Measurements from ENCODE around the gene SETD1B. TPM values are rescaled to one million over a fixed set of nuclear protein-coding genes. Genes with fewer than 3 reads are reported as not detected.

SETD1B gene
- total and polyA plus RNA-seq, 4 experiments from 2014 or later, result 0.13 to 69.3 (median 35.2) TPM

- no peak for DNase-seq
- H3K4me1 Mint-ChIP-seq, result peaks cover 31 to 71% (median 55%) of the 10 kb centered on the region in 4 donors
- Histone ChIP-seq H3K27me3 (ENCODE audit: insufficient read depth, low read length) (no peaks in the 10 kb centered on the region), H3K36me3 (ENCODE audit: insufficient read depth, low read length) (peaks cover 21% of the 10 kb centered on the region), H3K4me3 (ENCODE audit: low read length in 2 of 2) (peak overlapping the region in 1 of 2 donors; percentile 36), H3K9me3 (ENCODE audit: control insufficient read depth in 1 of 2, low read length in 2 of 2) (no peaks in the 10 kb centered on the region), H3K4me1 (ENCODE audit: insufficient read depth, low read length) (peaks cover 62% of the 10 kb centered on the region), H3K27ac (ENCODE audit: low read depth, low read length) (peak overlapping the region; percentile 97)
- intact Hi-C loops (cut with micrococcal nuclease), result loop anchor here (1.0 to 5.0 kb wide), 11 partner anchors 8 to 217 kb away; partner anchors contain the start of genes ORAI1, PSMD9 and TMEM120B
- ChIA-PET CTCF (ENCODE audit: partially characterized antibody) (interaction anchor here (0.5 to 15.1 kb wide), 45 partner anchors 15 to 708 kb away, joined by 3 to 918 read pairs (median 4); partner anchors contain the start of genes CFAP251, PSMD9, SETD1B and TMEM120B), POLR2A (ENCODE audit: partially characterized antibody) (interaction anchor here (0.6 to 44.6 kb wide), 25 partner anchors 4 to 940 kb away, joined by 3 to 2727 read pairs (median 7); partner anchors contain the start of genes CFAP251, PSMD9, RHOF and RNF34)
- H3K27ac Mint-ChIP-seq, result peak overlapping the region; percentile 97 to 99 (median 97)
- peaks cover 11 to 54% of the 10 kb centered on the region in 2 donors for H3K36me3 Mint-ChIP-seq
- peak overlapping the region; percentile 78 to 94 (median 87) for H3K4me3 Mint-ChIP-seq
- H3K27me3 Mint-ChIP-seq, result no peaks in the 10 kb centered on the region
- H3K9me3 Mint-ChIP-seq, result no peaks in the 10 kb centered on the region
Observed at GRCh38 chr12:121794534-121795033, 9.2 kb upstream of the SETD1B start.

GRCh38 chr12:121795034-121795968 is 8.5 kb upstream of the SETD1B start:
- peaks cover 58% of the 10 kb centered on the region for H3K4me1 ChIP-seq (ENCODE audit: insufficient read depth, low read length)
- Mint-ChIP-seq H3K36me3 (peaks cover 11 to 49% of the 10 kb centered on the region in 2 donors), H3K27ac (peak overlapping the region; percentile 97 to 99 (median 97)), H3K27me3 (no peaks in the 10 kb centered on the region), H3K4me3 (peak overlapping the region; percentile 78 to 94 (median 87)), H3K4me1 (peaks cover 27 to 64% (median 49%) of the 10 kb centered on the region in 4 donors), H3K9me3 (no peaks in the 10 kb centered on the region)
- peaks cover 21% of the 10 kb centered on the region for H3K36me3 ChIP-seq (ENCODE audit: insufficient read depth, low read length)
- H3K27me3 ChIP-seq (ENCODE audit: insufficient read depth, low read length), result no peaks in the 10 kb centered on the region
- ChIA-PET POLR2A (ENCODE audit: partially characterized antibody) (interaction anchor here (0.6 to 44.6 kb wide), 18 partner anchors 4 to 941 kb away, joined by 3 to 2727 read pairs (median 9); partner anchors contain the start of genes CFAP251, PSMD9, RHOF and RNF34), CTCF (ENCODE audit: partially characterized antibody) (interaction anchor here (0.7 to 15.1 kb wide), 23 partner anchors 14 to 394 kb away, joined by 3 to 918 read pairs (median 6); partner anchors contain the start of genes CFAP251, PSMD9, SETD1B and TMEM120B)
- H3K4me3 ChIP-seq (ENCODE audit: low read length in 2 of 2), result peak overlapping the region in 1 of 2 donors; percentile 36
- H3K9me3 ChIP-seq (ENCODE audit: control insufficient read depth in 1 of 2, low read length in 2 of 2), result no peaks in the 10 kb centered on the region
- peak overlapping the region; percentile 97 for H3K27ac ChIP-seq (ENCODE audit: low read depth, low read length)
- intact Hi-C loops (cut with micrococcal nuclease), result loop anchor here (1.0 to 2.0 kb wide), 3 partner anchors 17 to 108 kb away; no protein-coding TSS in a partner anchor
- DNase-seq, result peak; percentile 76 to 85 (median 79)

- POLR2A ChIA-PET (ENCODE audit: partially characterized antibody), result interaction anchor here (0.6 to 44.6 kb wide), 7 partner anchors 6 to 381 kb away, joined by 3 to 2727 read pairs (median 8); partner anchors contain the start of genes PSMD9, RHOF, SETD1B and TMEM120B
- Mint-ChIP-seq H3K9me3 (peaks cover 0 to 3% (median 0%) of the 10 kb centered on the region in 8 donors), H3K36me3 (peaks cover 13 to 53% of the 10 kb centered on the region in 2 donors), H3K27ac (peak overlapping the region in 6 of 7 donors; percentile 36 to 99 (median 68)), H3K27me3 (no peaks in the 10 kb centered on the region), H3K4me3 (peak overlapping the region in 6 of 8 donors; percentile 17 to 62 (median 48)), H3K4me1 (peaks cover 22 to 57% (median 37%) of the 10 kb centered on the region in 4 donors)
- no peaks in the 10 kb centered on the region for H3K9me3 ChIP-seq (ENCODE audit: control insufficient read depth in 1 of 2, low read length in 2 of 2)
- no peak overlapping the region for H3K27ac ChIP-seq (ENCODE audit: low read depth, low read length)
- CTCF ChIA-PET (ENCODE audit: partially characterized antibody), result interaction anchor here (1.7 to 15.1 kb wide), 6 partner anchors 13 to 121 kb away, joined by 5 to 918 read pairs (median 104); partner anchors contain the start of genes CFAP251, PSMD9 and SETD1B
- no peak overlapping the region for H3K4me3 ChIP-seq (ENCODE audit: low read length in 2 of 2)
- DNase-seq, result no peak
- intact Hi-C loops (cut with micrococcal nuclease), result no loop called here
- H3K36me3 ChIP-seq (ENCODE audit: insufficient read depth, low read length), result peaks cover 21% of the 10 kb centered on the region
- no peaks in the 10 kb centered on the region for H3K27me3 ChIP-seq (ENCODE audit: insufficient read depth, low read length)
- peaks cover 42% of the 10 kb centered on the region for H3K4me1 ChIP-seq (ENCODE audit: insufficient read depth, low read length)
Observed at GRCh38 chr12:121796855-121797751, 6.7 kb upstream of the SETD1B start.

- Mint-ChIP-seq H3K36me3 (peaks cover 13 to 55% of the 10 kb centered on the region in 2 donors), H3K27ac (peak overlapping the region; percentile 13 to 96 (median 94)), H3K4me1 (peaks cover 22 to 60% (median 35%) of the 10 kb centered on the region in 4 donors), H3K27me3 (no peaks in the 10 kb centered on the region), H3K4me3 (peak overlapping the region; percentile 85 to 94 (median 88)), H3K9me3 (peaks cover 0 to 3% (median 0%) of the 10 kb centered on the region in 8 donors)
- no peaks in the 10 kb centered on the region for H3K27me3 ChIP-seq (ENCODE audit: insufficient read depth, low read length)
- peaks cover 21% of the 10 kb centered on the region for H3K36me3 ChIP-seq (ENCODE audit: insufficient read depth, low read length)
- no peak overlapping the region for H3K4me3 ChIP-seq (ENCODE audit: low read length in 2 of 2)
- peaks cover 42% of the 10 kb centered on the region for H3K4me1 ChIP-seq (ENCODE audit: insufficient read depth, low read length)
- peak overlapping the region; percentile 91 for H3K27ac ChIP-seq (ENCODE audit: low read depth, low read length)
- H3K9me3 ChIP-seq (ENCODE audit: control insufficient read depth in 1 of 2, low read length in 2 of 2), result no peaks in the 10 kb centered on the region
- ChIA-PET CTCF (ENCODE audit: partially characterized antibody) (interaction anchor here (0.6 to 15.1 kb wide), 5 partner anchors 11 to 112 kb away, joined by 3 to 918 read pairs (median 119); partner anchors contain the start of genes PSMD9 and SETD1B), POLR2A (ENCODE audit: partially characterized antibody) (interaction anchor here (0.6 to 44.6 kb wide), 6 partner anchors 7 to 183 kb away, joined by 3 to 2727 read pairs (median 62); partner anchors contain the start of genes PSMD9, RHOF, SETD1B and TMEM120B)
- no peak for DNase-seq
- intact Hi-C loops (cut with micrococcal nuclease), result no loop called here
Observed at GRCh38 chr12:121797937-121798786, 5.6 kb upstream of the SETD1B start.

- Mint-ChIP-seq H3K36me3 (peaks cover 13 to 57% of the 10 kb centered on the region in 2 donors), H3K4me3 (peak overlapping the region; percentile 85 to 94 (median 88)), H3K27ac (peak overlapping the region; percentile 87 to 96 (median 94)), H3K4me1 (peaks cover 22 to 62% (median 35%) of the 10 kb centered on the region in 4 donors), H3K27me3 (no peaks in the 10 kb centered on the region), H3K9me3 (peaks cover 0 to 3% (median 0%) of the 10 kb centered on the region in 8 donors)
- H3K9me3 ChIP-seq (ENCODE audit: control insufficient read depth in 1 of 2, low read length in 2 of 2), result no peaks in the 10 kb centered on the region
- H3K36me3 ChIP-seq (ENCODE audit: insufficient read depth, low read length), result peaks cover 21% of the 10 kb centered on the region
- H3K27me3 ChIP-seq (ENCODE audit: insufficient read depth, low read length), result no peaks in the 10 kb centered on the region
- no peak for DNase-seq
- H3K27ac ChIP-seq (ENCODE audit: low read depth, low read length), result peak overlapping the region; percentile 91
- peaks cover 41% of the 10 kb centered on the region for H3K4me1 ChIP-seq (ENCODE audit: insufficient read depth, low read length)
- H3K4me3 ChIP-seq (ENCODE audit: low read length in 2 of 2), result peak overlapping the region; percentile 38 to 46
- CTCF ChIA-PET (ENCODE audit: partially characterized antibody), result interaction anchor here (6.2 to 15.1 kb wide), 4 partner anchors 11 to 92 kb away, joined by 51 to 918 read pairs (median 339); partner anchors contain the start of genes PSMD9 and SETD1B
- POLR2A ChIA-PET (ENCODE audit: partially characterized antibody), result interaction anchor here (1.8 to 44.6 kb wide), 4 partner anchors 8 to 92 kb away, joined by 8 to 2727 read pairs (median 1422); partner anchors contain the start of genes PSMD9, RHOF, SETD1B and TMEM120B
- intact Hi-C loops (cut with micrococcal nuclease), result no loop called here
Observed at GRCh38 chr12:121798787-121799155, 5.0 kb upstream of the SETD1B start.
